ENCODE measurements around the gene NXN.
"Not testable (repeated sequence)": the region's sequence is repeated elsewhere in the genome, so short reads cannot be mapped to it uniquely, and the experiment has no call there.

- TF ChIP-seq, protein P1, sequence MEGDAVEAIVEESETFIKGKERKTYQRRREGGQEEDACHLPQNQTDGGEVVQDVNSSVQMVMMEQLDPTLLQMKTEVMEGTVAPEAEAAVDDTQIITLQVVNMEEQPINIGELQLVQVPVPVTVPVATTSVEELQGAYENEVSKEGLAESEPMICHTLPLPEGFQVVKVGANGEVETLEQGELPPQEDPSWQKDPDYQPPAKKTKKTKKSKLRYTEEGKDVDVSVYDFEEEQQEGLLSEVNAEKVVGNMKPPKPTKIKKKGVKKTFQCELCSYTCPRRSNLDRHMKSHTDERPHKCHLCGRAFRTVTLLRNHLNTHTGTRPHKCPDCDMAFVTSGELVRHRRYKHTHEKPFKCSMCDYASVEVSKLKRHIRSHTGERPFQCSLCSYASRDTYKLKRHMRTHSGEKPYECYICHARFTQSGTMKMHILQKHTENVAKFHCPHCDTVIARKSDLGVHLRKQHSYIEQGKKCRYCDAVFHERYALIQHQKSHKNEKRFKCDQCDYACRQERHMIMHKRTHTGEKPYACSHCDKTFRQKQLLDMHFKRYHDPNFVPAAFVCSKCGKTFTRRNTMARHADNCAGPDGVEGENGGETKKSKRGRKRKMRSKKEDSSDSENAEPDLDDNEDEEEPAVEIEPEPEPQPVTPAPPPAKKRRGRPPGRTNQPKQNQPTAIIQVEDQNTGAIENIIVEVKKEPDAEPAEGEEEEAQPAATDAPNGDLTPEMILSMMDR (IDR thresholded peaks at IDR 0.05): not testable (repeated sequence)
- TF ChIP-seq POLR2A (IDR thresholded peaks at IDR 0.05): not testable (repeated sequence)
These were observed 4.8 kb downstream of the NXN start for GRCh38 chr17:974778-975177.
